HepG2 (cell line): ENCODE data around the gene A1CF. TPM values are rescaled to one million over a fixed set of nuclear protein-coding genes. Genes with fewer than 3 reads are reported as not detected.

Experiments used
- ATAC-seq: fragments of 200-7000 bp; cut with Tn5 transposase; 3 replicates; pipeline ENCODE4 v1.9.1; 2020; ENCODE audit warnings: mild to moderate bottlenecking, moderate library complexity
- BruUV-seq: library from RNA; stranded (reverse); fragments of 400-500 nt; replicated peaks from 2 replicates; lab custom pipeline; 2021; lab: Mats Ljungman, UMichigan
- CTCF ChIA-PET: fragments of 300-600 bp; formaldehyde crosslinking; extraction: SDS; loops from one replicate; lab custom pipeline; 2021; ENCODE audit warnings: low total read pairs, inconsistent platforms, low intra/inter-chr PET ratio; lab: Yijun Ruan, JAX
- POLR2A ChIA-PET: fragments of 350-600 bp; sonication (Branson Sonifier 250); formaldehyde crosslinking; loops from one replicate; lab custom pipeline; 2020; ENCODE audit warnings: antibody characterized with exemption, inconsistent platforms; lab: Yijun Ruan, JAX
- DNase-seq: peaks from one replicate; pipeline ENCODE4 v3.0.0-alpha.2; 2015; ENCODE audit warnings: low spot score
- FAIRE-seq: peaks from 3 replicates; lab custom pipeline; 2011; peaks lifted over from hg19 to GRCh38; lab: Jason Lieb, UNC
- H2AFZ ChIP-seq: one replicate; pipeline ENCODE4 v1.6.1; 2011; ENCODE audit warnings: low read length, inconsistent platforms
- H3K27ac ChIP-seq: fragments of 300-600 bp; 3 replicates; pipeline ENCODE4 v1.8.0; 2011; ENCODE audit warnings: mixed run types, mild to moderate bottlenecking, mixed read lengths, low read length, inconsistent platforms; ENCODE audit not compliant: insufficient read depth; ENCODE audit errors: extremely low read length
- H3K27me3 ChIP-seq, 2 experiments: fragments of 200-600 bp in 1 of 2; 2 replicates in 1 of 2; 3 replicates in 1 of 2; pipeline versions ENCODE4 v1.6.0 to v1.8.0; 2011; ENCODE audit warnings: low read length in 2 of 2, mild to moderate bottlenecking in 2 of 2, moderate library complexity in 2 of 2, inconsistent platforms in 1 of 2; ENCODE audit not compliant: insufficient read depth in 2 of 2, control insufficient read depth in 1 of 2
- H3K36me3 ChIP-seq, 2 experiments: fragments of 200-600 bp in 1 of 2; replicated peaks in 1 of 2; 2 replicates in 1 of 2; 3 replicates in 1 of 2; pipeline versions ENCODE4 v1.5.1 to v1.8.0; 2011; ENCODE audit warnings: low read length in 2 of 2, inconsistent platforms in 1 of 2; ENCODE audit not compliant: insufficient read depth in 2 of 2, control insufficient read depth in 1 of 2
- H3K4me1 ChIP-seq: 2 replicates; pipeline ENCODE4 v1.5.1; 2012; ENCODE audit warnings: low read length, inconsistent platforms; ENCODE audit not compliant: insufficient read depth
- H3K4me2 ChIP-seq: 2 replicates; pipeline ENCODE4 v1.6.0; 2011; ENCODE audit warnings: low read depth, low read length, inconsistent platforms
- H3K4me3 ChIP-seq, 3 experiments: fragments of 200-600 bp in 1 of 3; sonication (generic), shearing (Covaris generic) in 1 of 3; replicated peaks in 1 of 3; 2 replicates each; pipeline ENCODE4 v1.5.1; 2011 to 2016; ENCODE audit warnings: low read length in 3 of 3, inconsistent platforms in 2 of 3, low read depth in 2 of 3, mild to moderate bottlenecking in 2 of 3, control low read depth in 1 of 3, mixed read lengths in 1 of 3; ENCODE audit not compliant: insufficient read depth in 1 of 3
- H3K79me2 ChIP-seq: one replicate; pipeline ENCODE4 v1.6.1; 2011; ENCODE audit warnings: low read length, inconsistent platforms; ENCODE audit not compliant: insufficient read depth
- H3K9ac ChIP-seq: 2 replicates; pipeline ENCODE4 v1.6.0; 2011; ENCODE audit warnings: mild to moderate bottlenecking, low read depth, low read length, inconsistent platforms; ENCODE audit not compliant: insufficient read depth
- H3K9me3 ChIP-seq: 2 replicates; pipeline ENCODE4 v1.5.1; 2012; ENCODE audit warnings: mild to moderate bottlenecking, low read length
- H4K20me1 ChIP-seq: 2 replicates; pipeline ENCODE4 v1.6.0; 2011; ENCODE audit warnings: inconsistent platforms, mild to moderate bottlenecking, low read length, moderate library complexity; ENCODE audit not compliant: insufficient read depth
- AGO1 ChIP-seq: fragments of 200-400 bp; formaldehyde crosslinking; IDR thresholded peaks from 2 replicates; pipeline ENCODE4 v1.6.1; 2017; ENCODE audit warnings: mild to moderate bottlenecking, low read depth, low read length, moderate library complexity; ENCODE audit not compliant: poor library complexity, severe bottlenecking
- NR2C2 ChIP-seq: sonication (generic); formaldehyde crosslinking; IDR thresholded peaks from 2 replicates; pipeline ENCODE4 v1.4.0; 2020; ENCODE audit warnings: missing genetic modification reagents, mild to moderate bottlenecking, moderate library complexity, borderline replicate concordance
- RCOR2 ChIP-seq: IDR thresholded peaks from 2 replicates; pipeline ENCODE4 v1.6.1; 2016; ENCODE audit warnings: missing biosample characterization, missing genetic modification reagents
- SMAD1 ChIP-seq: sonication (generic); formaldehyde crosslinking; IDR thresholded peaks from 2 replicates; pipeline ENCODE4 v1.4.0; 2020; ENCODE audit warnings: missing genetic modification reagents, low read depth, mild to moderate bottlenecking, borderline replicate concordance
- ZNF337 ChIP-seq: sonication (generic); formaldehyde crosslinking; IDR thresholded peaks from 2 replicates; pipeline ENCODE4 v1.5.1; 2020; ENCODE audit warnings: missing genetic modification reagents, low read depth, mild to moderate bottlenecking, borderline replicate concordance
- ZNF687 ChIP-seq: sonication (generic); formaldehyde crosslinking; IDR thresholded peaks from 2 replicates; pipeline ENCODE4 v1.5.1; 2020; ENCODE audit warnings: mild to moderate bottlenecking, missing genetic modification reagents, moderate library complexity
- ZNF776 ChIP-seq: sonication (generic); formaldehyde crosslinking; IDR thresholded peaks from 2 replicates; pipeline ENCODE4 v1.4.0; 2020; ENCODE audit warnings: mild to moderate bottlenecking, missing genetic modification reagents
- ZSCAN25 ChIP-seq: sonication (generic); formaldehyde crosslinking; IDR thresholded peaks from 2 replicates; pipeline ENCODE4 v1.8.0; 2022; ENCODE audit warnings: mild to moderate bottlenecking, missing genetic modification reagents
- WGBS: methylation state at CpG from one replicate; pipeline ENCODE4 v1.1.6; 2017; ENCODE audit warnings: low lambda C conversion rate; 5-methylcytosine and 5-hydroxymethylcytosine counted together
- in situ Hi-C: cut with HindIII; loops from 2 replicates; pipeline ENCODE4 v1.10.0; 2017; ENCODE audit warnings: low pct_unique_long_range_greater_than_20kb; ENCODE audit not compliant: extremely low pct_ligation_motif_present
- intact Hi-C: fragments of 100-400 bp; cut with micrococcal nuclease; formaldehyde crosslinking; loops from one replicate; pipeline ENCODE4 v1.10.0; 2022; ENCODE audit not compliant: unreplicated experiment
- polyA plus RNA-seq, 8 experiments: library from polyadenylated mRNA; depleted of rRNA in 3 of 8; stranded (reverse) in 7 of 8; unstranded in 1 of 8; fragments of >200 nt; fragmentation: Illumina TruSeq in 4 of 8; extraction: Trizol in 4 of 8; gene quantifications; 2 replicates each; pipeline versions ENCODE4 v1.2.1 to v1.2.3, GENCODE V29; 2011 to 2016; ENCODE audit warnings: low read depth in 4 of 8, missing spikeins in 1 of 8, mixed read lengths in 1 of 8; ENCODE audit not compliant: insufficient read depth in 1 of 8
- total RNA-seq, 5 experiments: library from RNA; depleted of rRNA; stranded (reverse); fragments of >200 nt; fragmentation: Illumina TruSeq; extraction: Trizol; gene quantifications; 2 replicates each; pipeline ENCODE4 v1.2.3, GENCODE V29; 2016; ENCODE audit warnings: low read depth in 1 of 5
- TF ChIP-seq, protein P1 (sequence below): sonication (generic); formaldehyde crosslinking; IDR thresholded peaks from 2 replicates; pipeline ENCODE4 v1.4.0; 2020; ENCODE audit warnings: missing genetic modification reagents

A1CF gene
- total and polyA plus RNA-seq, 2 of the 13 experiments (the other 11 are each of a cell fraction or from before 2014, with no cell fraction given): 56.1 to 58.1 TPM

- Histone ChIP-seq H3K27me3 (no peaks in the 10 kb centered on the region), H3K4me2 (no peak overlapping the region), H2AFZ (no peak overlapping the region), H3K4me3 (no peak overlapping the region), H4K20me1 (peaks cover 16% of the 10 kb centered on the region; the same call in 1 of the 2 replicates), H3K36me3 (peaks cover 0 to under 1% of the 10 kb centered on the region in 2 experiments; a peak in 2 of 5 replicates), H3K4me1 (no peaks in the 10 kb centered on the region), H3K9ac (no peak overlapping the region), H3K9me3 (no peaks in the 10 kb centered on the region), H3K79me2 (peaks cover 64% of the 10 kb centered on the region), H3K27ac (no peak overlapping the region)
- BruUV-seq: no TSS peak
- POLR2A ChIA-PET: no interaction called here
- 93% methylated on average over 2 of the region's 2 CpGs for WGBS
- no peak for ATAC-seq
- CTCF ChIA-PET: no interaction called here
- intact Hi-C loops (no loop called here), in situ Hi-C loops (no loop called here)
- no peak for FAIRE-seq
- no peak for DNase-seq
- TF ChIP-seq AGO1 (no peak), ZSCAN25 (no peak), ZNF337 (CRISPR knock-in tag) (no peak), NR2C2 (CRISPR knock-in tag) (no peak)
- TF ChIP-seq, all 625 proteins: peak for 0
Measured at GRCh38 chr10:50866317-50866716, 19.1 kb downstream of the A1CF start.

DNA sequence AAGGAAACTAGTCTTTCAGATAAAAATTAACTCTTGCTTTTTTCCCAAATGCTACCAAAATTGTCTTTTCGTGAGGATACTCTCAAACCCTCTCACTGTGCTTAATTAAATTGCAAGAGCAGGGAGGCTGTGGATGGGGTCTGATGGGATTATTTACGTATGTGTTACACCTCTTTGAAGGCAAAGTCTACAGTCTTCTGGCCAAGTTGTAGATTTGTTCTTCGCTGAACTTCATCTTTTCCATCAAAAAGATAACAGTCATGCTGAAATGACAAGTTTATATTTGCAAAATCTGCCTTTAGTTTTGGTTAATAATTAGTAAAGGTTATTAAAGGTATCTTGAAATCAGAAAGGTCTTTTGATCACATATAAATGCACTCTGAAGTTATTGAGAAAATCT lies 22.7 kb downstream of the A1CF start:
- ChIA-PET CTCF (no interaction called here), POLR2A (no interaction called here)
- ATAC-seq (no peak), DNase-seq (no peak), FAIRE-seq (no peak)
- no peak overlapping the region for H3K27ac ChIP-seq
- BruUV-seq: no TSS peak
- no peak overlapping the region for H3K4me3 ChIP-seq
- 88% methylated on average over 3 of the region's 3 CpGs for WGBS
- in situ Hi-C loops (no loop called here), intact Hi-C loops (no loop called here)
- H3K27me3 ChIP-seq: no peaks in the 10 kb centered on the region
- no peaks in the 10 kb centered on the region for H3K4me1 ChIP-seq
- peaks cover 29% of the 10 kb centered on the region for H3K79me2 ChIP-seq
- no peak overlapping the region for H3K9ac ChIP-seq
- no peak overlapping the region for H2AFZ ChIP-seq
- H3K9me3 ChIP-seq: no peaks in the 10 kb centered on the region
- peaks cover 6% of the 10 kb centered on the region for H4K20me1 ChIP-seq
- H3K4me2 ChIP-seq: no peak overlapping the region
- peaks cover 3 to 15% of the 10 kb centered on the region in 2 experiments; a peak in 4 of 5 replicates for H3K36me3 ChIP-seq
- no peak for TF ChIP-seq ZNF687 (CRISPR knock-in tag)
- TF ChIP-seq NR2C2 (CRISPR knock-in tag): no peak
- TF ChIP-seq ZNF776 (CRISPR knock-in tag): no peak
- TF ChIP-seq, protein P1, sequence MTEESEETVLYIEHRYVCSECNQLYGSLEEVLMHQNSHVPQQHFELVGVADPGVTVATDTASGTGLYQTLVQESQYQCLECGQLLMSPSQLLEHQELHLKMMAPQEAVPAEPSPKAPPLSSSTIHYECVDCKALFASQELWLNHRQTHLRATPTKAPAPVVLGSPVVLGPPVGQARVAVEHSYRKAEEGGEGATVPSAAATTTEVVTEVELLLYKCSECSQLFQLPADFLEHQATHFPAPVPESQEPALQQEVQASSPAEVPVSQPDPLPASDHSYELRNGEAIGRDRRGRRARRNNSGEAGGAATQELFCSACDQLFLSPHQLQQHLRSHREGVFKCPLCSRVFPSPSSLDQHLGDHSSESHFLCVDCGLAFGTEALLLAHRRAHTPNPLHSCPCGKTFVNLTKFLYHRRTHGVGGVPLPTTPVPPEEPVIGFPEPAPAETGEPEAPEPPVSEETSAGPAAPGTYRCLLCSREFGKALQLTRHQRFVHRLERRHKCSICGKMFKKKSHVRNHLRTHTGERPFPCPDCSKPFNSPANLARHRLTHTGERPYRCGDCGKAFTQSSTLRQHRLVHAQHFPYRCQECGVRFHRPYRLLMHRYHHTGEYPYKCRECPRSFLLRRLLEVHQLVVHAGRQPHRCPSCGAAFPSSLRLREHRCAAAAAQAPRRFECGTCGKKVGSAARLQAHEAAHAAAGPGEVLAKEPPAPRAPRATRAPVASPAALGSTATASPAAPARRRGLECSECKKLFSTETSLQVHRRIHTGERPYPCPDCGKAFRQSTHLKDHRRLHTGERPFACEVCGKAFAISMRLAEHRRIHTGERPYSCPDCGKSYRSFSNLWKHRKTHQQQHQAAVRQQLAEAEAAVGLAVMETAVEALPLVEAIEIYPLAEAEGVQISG: no peak
- TF ChIP-seq SMAD1: no peak
- TF ChIP-seq RCOR2 (CRISPR knock-in tag): no peak
